ENCODE measurements around the gene AUTS2. TPM values are rescaled to one million over a fixed set of nuclear protein-coding genes. Genes with fewer than 3 reads are reported as not detected.
A peak's percentile ranks its signal among the peaks of the same experiment; 100 is the strongest.

AUTS2 gene
- total and polyA plus RNA-seq, 10 of the 15 experiments (the other 5 are each of a cell fraction or from before 2014, with no cell fraction given) = 6.4 to 55.6 (median 21.6) TPM

DNA sequence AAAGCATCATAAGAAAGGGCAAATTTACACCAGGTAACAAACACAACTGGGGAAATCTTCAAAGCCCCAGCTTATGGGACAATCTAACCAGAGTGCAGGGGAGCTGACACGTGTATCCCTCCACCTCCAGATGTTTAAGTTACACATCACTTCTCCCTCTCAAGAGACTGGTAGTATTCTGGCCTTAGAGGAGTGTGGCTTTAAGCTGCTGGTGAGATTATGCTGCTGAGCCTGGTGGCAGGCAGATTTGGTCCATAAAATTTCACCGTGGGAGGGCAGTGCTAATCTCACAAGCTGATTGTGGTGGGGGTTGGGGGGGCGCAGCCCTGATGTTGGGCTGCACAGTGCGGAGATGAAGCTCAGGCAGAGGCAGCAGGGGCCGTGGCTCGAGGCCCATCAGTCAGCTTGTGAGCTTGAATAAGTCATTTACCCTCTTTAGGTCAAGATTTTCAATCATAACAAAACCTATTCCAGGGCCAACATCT, 1102.7 kb downstream of the AUTS2 start:
- no peak overlapping the region for H3K9ac ChIP-seq (ENCODE audit: control insufficient read depth, insufficient read depth, low read length)
- SMC1A ChIA-PET (ENCODE audit: uncharacterized antibody, unreplicated experiment) = interaction anchor here (0.9 to 12.6 kb wide), 8 partner anchors 8 to 769 kb away, joined by 3 to 177 read pairs (median 5); no protein-coding TSS in a partner anchor
- FAIRE-seq = no peak
- DNase-seq (ENCODE audit: low read depth, low spot score) = no peak
- in situ Hi-C loops (cut with MboI) (no loop called here), intact Hi-C loops (cut with micrococcal nuclease; ENCODE audit: unreplicated experiment) (no loop called here)
- ATAC-seq = no peak
- H3K4me2 ChIP-seq (ENCODE audit: control insufficient read depth, insufficient read depth) = peak overlapping the region; percentile 11
- BruUV-seq (replicated peaks) = TSS peak; percentile 13
- H2AFZ ChIP-seq (ENCODE audit: control insufficient read depth, low read depth, low read length) = no peak overlapping the region
- POLR2A ChIA-PET = interaction anchor here (0.5 kb wide), 1 partner anchor 952 kb away, joined by 3 read pairs; no protein-coding TSS in a partner anchor
- H3K79me2 ChIP-seq (ENCODE audit: control insufficient read depth, insufficient read depth, low read length) = peaks cover 95% of the 10 kb centered on the region
- peaks cover 3% of the 10 kb centered on the region; the same call in 2 of the 3 replicates for H3K9me3 ChIP-seq (replicated peaks; ENCODE audit: control insufficient read depth, insufficient read depth, low read length)
- RAD21 ChIA-PET (ENCODE audit: unreplicated experiment) = interaction anchor here (1.1 to 9.1 kb wide), 8 partner anchors 9 to 877 kb away, joined by 3 to 108 read pairs (median 6); no protein-coding TSS in a partner anchor
- no peak for TF ChIP-seq MEF2A (IDR thresholded peaks at IDR 0.05; ENCODE audit: insufficient read depth, low read depth, low read length)
- TF ChIP-seq, protein P1, sequence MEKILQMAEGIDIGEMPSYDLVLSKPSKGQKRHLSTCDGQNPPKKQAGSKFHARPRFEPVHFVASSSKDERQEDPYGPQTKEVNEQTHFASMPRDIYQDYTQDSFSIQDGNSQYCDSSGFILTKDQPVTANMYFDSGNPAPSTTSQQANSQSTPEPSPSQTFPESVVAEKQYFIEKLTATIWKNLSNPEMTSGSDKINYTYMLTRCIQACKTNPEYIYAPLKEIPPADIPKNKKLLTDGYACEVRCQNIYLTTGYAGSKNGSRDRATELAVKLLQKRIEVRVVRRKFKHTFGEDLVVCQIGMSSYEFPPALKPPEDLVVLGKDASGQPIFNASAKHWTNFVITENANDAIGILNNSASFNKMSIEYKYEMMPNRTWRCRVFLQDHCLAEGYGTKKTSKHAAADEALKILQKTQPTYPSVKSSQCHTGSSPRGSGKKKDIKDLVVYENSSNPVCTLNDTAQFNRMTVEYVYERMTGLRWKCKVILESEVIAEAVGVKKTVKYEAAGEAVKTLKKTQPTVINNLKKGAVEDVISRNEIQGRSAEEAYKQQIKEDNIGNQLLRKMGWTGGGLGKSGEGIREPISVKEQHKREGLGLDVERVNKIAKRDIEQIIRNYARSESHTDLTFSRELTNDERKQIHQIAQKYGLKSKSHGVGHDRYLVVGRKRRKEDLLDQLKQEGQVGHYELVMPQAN (conservative IDR thresholded peaks at IDR 0.05) = no peak
- TF ChIP-seq NFYA (IDR thresholded peaks at IDR 0.05; ENCODE audit: borderline replicate concordance, low read depth, low read length) = no peak
- no peak for TF ChIP-seq ATF3 (IDR thresholded peaks at IDR 0.05; ENCODE audit: borderline replicate concordance, extremely low read depth, low read depth, low read length)
- TF ChIP-seq MYB (IDR thresholded peaks at IDR 0.05; ENCODE audit: borderline replicate concordance, low read depth, low read length) = no peak
- TF ChIP-seq HDGF (IDR thresholded peaks at IDR 0.05) = no peak
- TF ChIP-seq YY1 (IDR thresholded peaks at IDR 0.05; ENCODE audit: low read depth, low read length) = no peak
- no peak for TF ChIP-seq GATAD2B (conservative IDR thresholded peaks at IDR 0.05; ENCODE audit: low read depth)
- TF ChIP-seq HDAC6 (IDR thresholded peaks at IDR 0.05; ENCODE audit: unreplicated experiment) = no peak
- TF ChIP-seq KAT2A (conservative IDR thresholded peaks at IDR 0.05; ENCODE audit: control insufficient read depth, low read depth, low read length) = no peak
- 70% methylated on average over 6 of the region's 6 CpGs for WGBS (ENCODE audit: insufficient coverage, insufficient replicate concordance, low lambda C conversion rate, missing lambda C conversion rate)
- peak overlapping the region; percentile 13; the same call in 1 of the 2 replicates for H3K4me3 ChIP-seq
- H4K20me1 ChIP-seq (ENCODE audit: control insufficient read depth, insufficient read depth) = no peaks in the 10 kb centered on the region
- no peaks in the 10 kb centered on the region; the same call in 1 of the 2 replicates for H3K4me1 ChIP-seq (ENCODE audit: control insufficient read depth, insufficient read depth, low read length)
- H3K27ac ChIP-seq (ENCODE audit: control insufficient read depth, insufficient read depth) = no peak overlapping the region
- CTCF ChIA-PET = interaction anchor here (0.6 to 7.9 kb wide), 6 partner anchors 10 to 122 kb away, joined by 3 to 83 read pairs (median 22); no protein-coding TSS in a partner anchor
- H3K36me3 ChIP-seq (ENCODE audit: control insufficient read depth in 2 of 2, insufficient read depth in 2 of 2, low read length in 1 of 2) = peaks cover 5 to 16% of the 10 kb centered on the region in 2 experiments; a peak in 3 of 4 replicates
- H3K27me3 ChIP-seq (replicated peaks in 1 of 2; ENCODE audit: control insufficient read depth in 2 of 2, insufficient read depth in 2 of 2, low read length in 1 of 2) = no peaks in the 10 kb centered on the region

Data from GM12878 (cell line).